Measurements from ENCODE around the gene C17orf78. TPM values are rescaled to one million over a fixed set of nuclear protein-coding genes. Genes with fewer than 3 reads are reported as not detected.

Gene C17orf78
- total and polyA plus RNA-seq, 2 of the 13 experiments (the other 11 are each of a cell fraction or from before 2014, with no cell fraction given): not detected

- TF ChIP-seq UBTF (CRISPR knock-in tag; IDR thresholded peaks at IDR 0.05): peak; percentile 87
- no peak for TF ChIP-seq HNF4A (CRISPR knock-in tag; IDR thresholded peaks at IDR 0.05)
- TF ChIP-seq PRDM4 (CRISPR knock-in tag; IDR thresholded peaks at IDR 0.05; ENCODE audit: borderline replicate concordance): no peak
- TF ChIP-seq, protein P1, sequence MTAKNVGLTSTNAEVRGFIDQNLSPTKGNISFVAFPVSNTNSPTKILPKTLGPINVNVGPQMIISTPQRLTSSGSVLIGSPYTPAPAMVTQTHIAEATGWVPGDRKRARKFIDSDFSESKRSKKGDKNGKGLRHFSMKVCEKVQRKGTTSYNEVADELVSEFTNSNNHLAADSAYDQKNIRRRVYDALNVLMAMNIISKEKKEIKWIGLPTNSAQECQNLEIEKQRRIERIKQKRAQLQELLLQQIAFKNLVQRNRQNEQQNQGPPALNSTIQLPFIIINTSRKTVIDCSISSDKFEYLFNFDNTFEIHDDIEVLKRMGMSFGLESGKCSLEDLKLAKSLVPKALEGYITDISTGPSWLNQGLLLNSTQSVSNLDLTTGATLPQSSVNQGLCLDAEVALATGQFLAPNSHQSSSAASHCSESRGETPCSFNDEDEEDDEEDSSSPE (CRISPR knock-in tag; IDR thresholded peaks at IDR 0.05): peak; percentile 45; the same call in 1 of the 2 replicates
- no peak for TF ChIP-seq ZNF678 (CRISPR knock-in tag; IDR thresholded peaks at IDR 0.05)
- TF ChIP-seq AGO1 (IDR thresholded peaks at IDR 0.05; ENCODE audit: low read depth, low read length, poor library complexity, severe bottlenecking): no peak
- TF ChIP-seq GATA4 (IDR thresholded peaks at IDR 0.05; ENCODE audit: borderline replicate concordance, low read depth): no peak
- TF ChIP-seq FOXJ3 (CRISPR knock-in tag; IDR thresholded peaks at IDR 0.05; ENCODE audit: borderline replicate concordance): no peak
- TF ChIP-seq ZNF44 (CRISPR knock-in tag; IDR thresholded peaks at IDR 0.05): no peak
- 0 out of 2 replicates have a peak, but pooled peaks have one; percentile 43 for TF ChIP-seq ZNF335 (CRISPR knock-in tag; IDR thresholded peaks at IDR 0.05)
- TF ChIP-seq TEAD2 (CRISPR knock-in tag; IDR thresholded peaks at IDR 0.05): no peak
- 0 out of 2 replicates have a peak, but pooled peaks have one; percentile 56 for TF ChIP-seq ZNF776 (CRISPR knock-in tag; IDR thresholded peaks at IDR 0.05)
- TF ChIP-seq ZNF766 (CRISPR knock-in tag; IDR thresholded peaks at IDR 0.05; ENCODE audit: borderline replicate concordance): no peak
- no peak for TF ChIP-seq ZNF841 (CRISPR knock-in tag; IDR thresholded peaks at IDR 0.05; ENCODE audit: borderline replicate concordance)
- TF ChIP-seq RFX5 (IDR thresholded peaks at IDR 0.05; ENCODE audit: low read depth, low read length): 0 out of 2 replicates have a peak, but pooled peaks have one; percentile 34
- no peak for TF ChIP-seq ZNF232 (CRISPR knock-in tag; IDR thresholded peaks at IDR 0.05; ENCODE audit: borderline replicate concordance)
- TF ChIP-seq MTERF4 (CRISPR knock-in tag; IDR thresholded peaks at IDR 0.05): 0 out of 2 replicates have a peak, but pooled peaks have one; percentile 69
- 0 out of 2 replicates have a peak, but pooled peaks have one; percentile 30 for TF ChIP-seq SRY (CRISPR knock-in tag; IDR thresholded peaks at IDR 0.05)
- no peak for TF ChIP-seq ZBTB14 (CRISPR knock-in tag; IDR thresholded peaks at IDR 0.05)
- 0 out of 2 replicates have a peak, but pooled peaks have one; percentile 60 for TF ChIP-seq TOPORS (CRISPR knock-in tag; IDR thresholded peaks at IDR 0.05)
- peak; percentile 59; the same call in 1 of the 2 replicates for TF ChIP-seq ARNTL (CRISPR knock-in tag; IDR thresholded peaks at IDR 0.05)
Measured at GRCh38 chr17:37358830-37359681, 16.7 kb upstream of the C17orf78 start (continued).
